HepG2 (cell line): Measurements from ENCODE around the gene RUVBL2. TPM values are rescaled to one million over a fixed set of nuclear protein-coding genes. Genes with fewer than 3 reads are reported as not detected.
A peak's percentile ranks its signal among the peaks of the same experiment; 100 is the strongest.

Source experiments
- ATAC-seq: fragments of 200-7000 bp; cut with Tn5 transposase; 3 replicates; pipeline ENCODE4 v1.9.1; 2020; ENCODE audit warnings: mild to moderate bottlenecking, moderate library complexity
- BruUV-seq: library from RNA; stranded (reverse); fragments of 400-500 nt; replicated peaks from 2 replicates; lab custom pipeline; 2021; lab: Mats Ljungman, UMichigan
- CTCF ChIA-PET: fragments of 300-600 bp; formaldehyde crosslinking; extraction: SDS; loops from one replicate; lab custom pipeline; 2021; ENCODE audit warnings: low total read pairs, inconsistent platforms, low intra/inter-chr PET ratio; lab: Yijun Ruan, JAX
- POLR2A ChIA-PET: fragments of 350-600 bp; sonication (Branson Sonifier 250); formaldehyde crosslinking; loops from one replicate; lab custom pipeline; 2020; ENCODE audit warnings: antibody characterized with exemption, inconsistent platforms; lab: Yijun Ruan, JAX
- DNase-seq: peaks from one replicate; pipeline ENCODE4 v3.0.0-alpha.2; 2015; ENCODE audit warnings: low spot score
- FAIRE-seq: peaks from 3 replicates; lab custom pipeline; 2011; peaks lifted over from hg19 to GRCh38; lab: Jason Lieb, UNC
- H2AFZ ChIP-seq: one replicate; pipeline ENCODE4 v1.6.1; 2011; ENCODE audit warnings: low read length, inconsistent platforms
- H3K27ac ChIP-seq: fragments of 300-600 bp; 3 replicates; pipeline ENCODE4 v1.8.0; 2011; ENCODE audit warnings: mixed run types, mild to moderate bottlenecking, mixed read lengths, low read length, inconsistent platforms; ENCODE audit not compliant: insufficient read depth; ENCODE audit errors: extremely low read length
- H3K27me3 ChIP-seq, 2 experiments: fragments of 200-600 bp in 1 of 2; 2 replicates in 1 of 2; 3 replicates in 1 of 2; pipeline versions ENCODE4 v1.6.0 to v1.8.0; 2011; ENCODE audit warnings: low read length in 2 of 2, mild to moderate bottlenecking in 2 of 2, moderate library complexity in 2 of 2, inconsistent platforms in 1 of 2; ENCODE audit not compliant: insufficient read depth in 2 of 2, control insufficient read depth in 1 of 2
- H3K36me3 ChIP-seq, 2 experiments: fragments of 200-600 bp in 1 of 2; replicated peaks in 1 of 2; 2 replicates in 1 of 2; 3 replicates in 1 of 2; pipeline versions ENCODE4 v1.5.1 to v1.8.0; 2011; ENCODE audit warnings: low read length in 2 of 2, inconsistent platforms in 1 of 2; ENCODE audit not compliant: insufficient read depth in 2 of 2, control insufficient read depth in 1 of 2
- H3K4me1 ChIP-seq: 2 replicates; pipeline ENCODE4 v1.5.1; 2012; ENCODE audit warnings: low read length, inconsistent platforms; ENCODE audit not compliant: insufficient read depth
- H3K4me2 ChIP-seq: 2 replicates; pipeline ENCODE4 v1.6.0; 2011; ENCODE audit warnings: low read depth, low read length, inconsistent platforms
- H3K4me3 ChIP-seq, 3 experiments: fragments of 200-600 bp in 1 of 3; sonication (generic), shearing (Covaris generic) in 1 of 3; replicated peaks in 1 of 3; 2 replicates each; pipeline ENCODE4 v1.5.1; 2011 to 2016; ENCODE audit warnings: low read length in 3 of 3, inconsistent platforms in 2 of 3, low read depth in 2 of 3, mild to moderate bottlenecking in 2 of 3, control low read depth in 1 of 3, mixed read lengths in 1 of 3; ENCODE audit not compliant: insufficient read depth in 1 of 3
- H3K79me2 ChIP-seq: one replicate; pipeline ENCODE4 v1.6.1; 2011; ENCODE audit warnings: low read length, inconsistent platforms; ENCODE audit not compliant: insufficient read depth
- H3K9ac ChIP-seq: 2 replicates; pipeline ENCODE4 v1.6.0; 2011; ENCODE audit warnings: mild to moderate bottlenecking, low read depth, low read length, inconsistent platforms; ENCODE audit not compliant: insufficient read depth
- H3K9me3 ChIP-seq: 2 replicates; pipeline ENCODE4 v1.5.1; 2012; ENCODE audit warnings: mild to moderate bottlenecking, low read length
- H4K20me1 ChIP-seq: 2 replicates; pipeline ENCODE4 v1.6.0; 2011; ENCODE audit warnings: inconsistent platforms, mild to moderate bottlenecking, low read length, moderate library complexity; ENCODE audit not compliant: insufficient read depth
- CREB1 ChIP-seq, 2 experiments: fragments of 450-650 bp in 1 of 2; IDR thresholded peaks; 2 replicates each; pipeline ENCODE4 v1.6.1; 2016 to 2017; ENCODE audit warnings: control low read depth in 1 of 2, mild to moderate bottlenecking in 1 of 2, missing compliant biosample characterization in 1 of 2, missing genetic modification characterization in 1 of 2
- FOSL2 ChIP-seq: sonication (generic); formaldehyde crosslinking; IDR thresholded peaks from 2 replicates; pipeline ENCODE4 v1.4.0; 2020; ENCODE audit warnings: missing genetic modification reagents
- FOXP1 ChIP-seq, 2 experiments: fragments of 450-650 bp in 1 of 2; IDR thresholded peaks; 2 replicates each; pipeline ENCODE4 v1.6.1; 2017 to 2018; ENCODE audit warnings: antibody characterized with exemption in 1 of 2
- NR2C2 ChIP-seq: sonication (generic); formaldehyde crosslinking; IDR thresholded peaks from 2 replicates; pipeline ENCODE4 v1.4.0; 2020; ENCODE audit warnings: missing genetic modification reagents, mild to moderate bottlenecking, moderate library complexity, borderline replicate concordance
- NR2F1 ChIP-seq, 2 experiments: fragments of 450-650 bp in 1 of 2; formaldehyde crosslinking in 1 of 2; IDR thresholded peaks; 2 replicates each; pipeline versions ENCODE4 v1.5.0 to v1.6.1; 2016 to 2020; ENCODE audit warnings: mild to moderate bottlenecking in 1 of 2, missing compliant biosample characterization in 1 of 2, missing genetic modification reagents in 1 of 2, moderate library complexity in 1 of 2
- SKI ChIP-seq: fragments of 450-650 bp; IDR thresholded peaks from one replicate; pipeline ENCODE4 v1.6.1; 2018; ENCODE audit warnings: mild to moderate bottlenecking; ENCODE audit not compliant: partially characterized antibody
- TBX2 ChIP-seq: sonication (generic); formaldehyde crosslinking; IDR thresholded peaks from 2 replicates; pipeline ENCODE4 v1.5.0; 2020; ENCODE audit warnings: missing genetic modification reagents, mild to moderate bottlenecking, borderline replicate concordance
- ZNF674 ChIP-seq: sonication (generic); formaldehyde crosslinking; IDR thresholded peaks from 2 replicates; pipeline ENCODE4 v1.5.0; 2020; ENCODE audit warnings: low read depth, mild to moderate bottlenecking, missing genetic modification reagents
- ZNF75D ChIP-seq: sonication (generic); formaldehyde crosslinking; IDR thresholded peaks from 2 replicates; pipeline ENCODE4 v1.8.1; 2023; ENCODE audit warnings: missing genetic modification reagents, mild to moderate bottlenecking, borderline replicate concordance
- ZSCAN25 ChIP-seq: sonication (generic); formaldehyde crosslinking; IDR thresholded peaks from 2 replicates; pipeline ENCODE4 v1.8.0; 2022; ENCODE audit warnings: mild to moderate bottlenecking, missing genetic modification reagents
- WGBS: methylation state at CpG from one replicate; pipeline ENCODE4 v1.1.6; 2017; ENCODE audit warnings: low lambda C conversion rate; 5-methylcytosine and 5-hydroxymethylcytosine counted together
- in situ Hi-C: cut with HindIII; loops from 2 replicates; pipeline ENCODE4 v1.10.0; 2017; ENCODE audit warnings: low pct_unique_long_range_greater_than_20kb; ENCODE audit not compliant: extremely low pct_ligation_motif_present
- intact Hi-C: fragments of 100-400 bp; cut with micrococcal nuclease; formaldehyde crosslinking; loops from one replicate; pipeline ENCODE4 v1.10.0; 2022; ENCODE audit not compliant: unreplicated experiment
- polyA plus RNA-seq, 8 experiments: library from polyadenylated mRNA; depleted of rRNA in 3 of 8; stranded (reverse) in 7 of 8; unstranded in 1 of 8; fragments of >200 nt; fragmentation: Illumina TruSeq in 4 of 8; extraction: Trizol in 4 of 8; gene quantifications; 2 replicates each; pipeline versions ENCODE4 v1.2.1 to v1.2.3, GENCODE V29; 2011 to 2016; ENCODE audit warnings: low read depth in 4 of 8, missing spikeins in 1 of 8, mixed read lengths in 1 of 8; ENCODE audit not compliant: insufficient read depth in 1 of 8
- total RNA-seq, 5 experiments: library from RNA; depleted of rRNA; stranded (reverse); fragments of >200 nt; fragmentation: Illumina TruSeq; extraction: Trizol; gene quantifications; 2 replicates each; pipeline ENCODE4 v1.2.3, GENCODE V29; 2016; ENCODE audit warnings: low read depth in 1 of 5
- TF ChIP-seq, protein P1 (sequence below): sonication (generic); formaldehyde crosslinking; IDR thresholded peaks from 2 replicates; pipeline ENCODE4 v1.8.0; 2022; ENCODE audit warnings: mild to moderate bottlenecking, missing genetic modification reagents, moderate library complexity
- TF ChIP-seq, protein P2 (sequence below): sonication (generic); formaldehyde crosslinking; IDR thresholded peaks from 2 replicates; pipeline ENCODE4 v1.4.0; 2020; ENCODE audit warnings: missing genetic modification reagents, borderline replicate concordance
- TF ChIP-seq, protein P3 (sequence below): sonication (generic); formaldehyde crosslinking; IDR thresholded peaks from 2 replicates; pipeline ENCODE4 v1.5.1; 2020; ENCODE audit warnings: missing genetic modification reagents, mild to moderate bottlenecking, borderline replicate concordance
- TF ChIP-seq, protein P4 (sequence below): fragments of 450-650 bp; IDR thresholded peaks from 2 replicates; pipeline ENCODE4 v1.6.1; 2016

The RUVBL2 gene
- total and polyA plus RNA-seq, 2 of the 13 experiments (the other 11 are each of a cell fraction or from before 2014, with no cell fraction given): 120 to 122 TPM

DNA sequence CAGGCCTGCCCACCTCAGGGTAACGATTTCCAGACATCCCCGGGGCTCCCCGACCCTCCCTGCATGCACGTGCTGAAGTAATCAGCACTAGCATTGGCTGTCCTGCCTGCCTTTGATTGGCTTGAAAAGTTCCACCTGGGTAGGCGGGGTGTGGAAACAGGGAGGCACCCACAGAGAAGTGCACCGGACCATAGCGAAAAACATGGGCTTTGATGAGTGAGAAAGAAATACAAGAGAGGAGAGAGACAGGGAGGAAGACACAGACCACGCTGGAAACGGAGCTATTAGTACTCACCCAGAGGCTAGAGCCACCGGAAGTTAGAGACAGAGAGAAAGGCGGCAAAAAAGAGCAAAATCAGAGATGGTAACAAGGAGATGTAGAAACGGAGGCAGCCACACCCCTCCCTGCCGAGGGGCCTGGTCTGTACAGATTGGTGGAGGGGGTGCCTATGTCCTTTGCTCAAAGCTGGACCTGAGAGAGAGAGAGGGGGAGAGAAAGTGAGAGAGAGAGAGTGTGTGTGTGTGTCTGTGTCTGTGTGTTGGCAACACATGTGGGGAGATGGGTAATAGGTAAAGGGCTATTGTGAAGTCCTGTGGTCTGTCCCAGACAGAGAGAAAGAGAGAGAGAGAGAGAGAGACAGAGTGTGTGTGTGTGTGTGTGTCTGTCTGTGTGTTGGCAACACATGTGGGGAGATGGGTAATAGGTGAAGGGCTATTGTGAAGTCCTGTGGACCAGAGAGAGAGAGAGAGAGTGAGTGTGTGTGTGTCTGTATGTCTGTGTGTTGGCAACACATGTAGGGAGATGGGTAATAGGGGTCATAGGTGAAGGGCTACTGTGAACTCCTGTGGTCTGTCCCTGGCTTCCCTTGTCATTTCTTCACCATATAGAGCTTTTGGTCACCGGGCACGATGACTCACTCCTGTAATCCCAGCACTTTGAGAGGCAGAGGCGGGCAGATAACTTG lies 27.5 kb downstream of the RUVBL2 start:
- FAIRE-seq (no peak), ATAC-seq (no peak), DNase-seq (peak; percentile 23)
- Histone ChIP-seq H2AFZ (no peak overlapping the region), H3K4me2 (no peak overlapping the region), H3K9ac (no peak overlapping the region), H3K79me2 (no peaks in the 10 kb centered on the region), H3K4me1 (peaks cover 27% of the 10 kb centered on the region), H3K27me3 (peaks cover 0 to 25% of the 10 kb centered on the region in 2 experiments; a peak in 3 of 5 replicates), H3K4me3 (no peak overlapping the region), H3K9me3 (no peaks in the 10 kb centered on the region), H4K20me1 (no peaks in the 10 kb centered on the region), H3K27ac (no peak overlapping the region), H3K36me3 (no peaks in the 10 kb centered on the region; a peak in 1 of 5 replicates)
- intact Hi-C loops (no loop called here), in situ Hi-C loops (no loop called here)
- TF ChIP-seq, protein P1, sequence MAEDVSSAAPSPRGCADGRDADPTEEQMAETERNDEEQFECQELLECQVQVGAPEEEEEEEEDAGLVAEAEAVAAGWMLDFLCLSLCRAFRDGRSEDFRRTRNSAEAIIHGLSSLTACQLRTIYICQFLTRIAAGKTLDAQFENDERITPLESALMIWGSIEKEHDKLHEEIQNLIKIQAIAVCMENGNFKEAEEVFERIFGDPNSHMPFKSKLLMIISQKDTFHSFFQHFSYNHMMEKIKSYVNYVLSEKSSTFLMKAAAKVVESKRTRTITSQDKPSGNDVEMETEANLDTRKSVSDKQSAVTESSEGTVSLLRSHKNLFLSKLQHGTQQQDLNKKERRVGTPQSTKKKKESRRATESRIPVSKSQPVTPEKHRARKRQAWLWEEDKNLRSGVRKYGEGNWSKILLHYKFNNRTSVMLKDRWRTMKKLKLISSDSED (CRISPR knock-in tag): no peak
- TF ChIP-seq, protein P2, sequence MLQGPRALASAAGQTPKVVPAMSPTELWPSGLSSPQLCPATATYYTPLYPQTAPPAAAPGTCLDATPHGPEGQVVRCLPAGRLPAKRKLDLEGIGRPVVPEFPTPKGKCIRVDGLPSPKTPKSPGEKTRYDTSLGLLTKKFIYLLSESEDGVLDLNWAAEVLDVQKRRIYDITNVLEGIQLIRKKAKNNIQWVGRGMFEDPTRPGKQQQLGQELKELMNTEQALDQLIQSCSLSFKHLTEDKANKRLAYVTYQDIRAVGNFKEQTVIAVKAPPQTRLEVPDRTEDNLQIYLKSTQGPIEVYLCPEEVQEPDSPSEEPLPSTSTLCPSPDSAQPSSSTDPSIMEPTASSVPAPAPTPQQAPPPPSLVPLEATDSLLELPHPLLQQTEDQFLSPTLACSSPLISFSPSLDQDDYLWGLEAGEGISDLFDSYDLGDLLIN (CRISPR knock-in tag): no peak
- TF ChIP-seq ZNF674 (no peak), NR2C2 (CRISPR knock-in tag) (0 out of 2 replicates have a peak, but pooled peaks have one; percentile 22), FOXP1 (IDR thresholded peaks at IDR 0.05) (0 out of 2 replicates have a peak, but pooled peaks have one; percentile 11), FOXP1 (CRISPR knock-in tag; IDR thresholded peaks at IDR 0.05) (no peak), TBX2 (no peak), CREB1 (IDR thresholded peaks at IDR 0.05) (0 out of 2 replicates have a peak, but pooled peaks have one; percentile 15), CREB1 (CRISPR knock-in tag; IDR thresholded peaks at IDR 0.05) (no peak), NR2F1 (CRISPR knock-in tag; IDR thresholded peaks at IDR 0.05) (peak in 1 of 2 experiments; percentile 63; a peak in 2 of 4 replicates), ZNF75D (no peak), ZSCAN25 (no peak), SKI (peak; percentile 43), FOSL2 (CRISPR knock-in tag) (peak; percentile 64)
- TF ChIP-seq, protein P3, sequence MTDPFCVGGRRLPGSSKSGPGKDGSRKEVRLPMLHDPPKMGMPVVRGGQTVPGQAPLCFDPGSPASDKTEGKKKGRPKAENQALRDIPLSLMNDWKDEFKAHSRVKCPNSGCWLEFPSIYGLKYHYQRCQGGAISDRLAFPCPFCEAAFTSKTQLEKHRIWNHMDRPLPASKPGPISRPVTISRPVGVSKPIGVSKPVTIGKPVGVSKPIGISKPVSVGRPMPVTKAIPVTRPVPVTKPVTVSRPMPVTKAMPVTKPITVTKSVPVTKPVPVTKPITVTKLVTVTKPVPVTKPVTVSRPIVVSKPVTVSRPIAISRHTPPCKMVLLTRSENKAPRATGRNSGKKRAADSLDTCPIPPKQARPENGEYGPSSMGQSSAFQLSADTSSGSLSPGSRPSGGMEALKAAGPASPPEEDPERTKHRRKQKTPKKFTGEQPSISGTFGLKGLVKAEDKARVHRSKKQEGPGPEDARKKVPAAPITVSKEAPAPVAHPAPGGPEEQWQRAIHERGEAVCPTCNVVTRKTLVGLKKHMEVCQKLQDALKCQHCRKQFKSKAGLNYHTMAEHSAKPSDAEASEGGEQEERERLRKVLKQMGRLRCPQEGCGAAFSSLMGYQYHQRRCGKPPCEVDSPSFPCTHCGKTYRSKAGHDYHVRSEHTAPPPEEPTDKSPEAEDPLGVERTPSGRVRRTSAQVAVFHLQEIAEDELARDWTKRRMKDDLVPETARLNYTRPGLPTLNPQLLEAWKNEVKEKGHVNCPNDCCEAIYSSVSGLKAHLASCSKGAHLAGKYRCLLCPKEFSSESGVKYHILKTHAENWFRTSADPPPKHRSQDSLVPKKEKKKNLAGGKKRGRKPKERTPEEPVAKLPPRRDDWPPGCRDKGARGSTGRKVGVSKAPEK (CRISPR knock-in tag): no peak
- TF ChIP-seq, protein P4, sequence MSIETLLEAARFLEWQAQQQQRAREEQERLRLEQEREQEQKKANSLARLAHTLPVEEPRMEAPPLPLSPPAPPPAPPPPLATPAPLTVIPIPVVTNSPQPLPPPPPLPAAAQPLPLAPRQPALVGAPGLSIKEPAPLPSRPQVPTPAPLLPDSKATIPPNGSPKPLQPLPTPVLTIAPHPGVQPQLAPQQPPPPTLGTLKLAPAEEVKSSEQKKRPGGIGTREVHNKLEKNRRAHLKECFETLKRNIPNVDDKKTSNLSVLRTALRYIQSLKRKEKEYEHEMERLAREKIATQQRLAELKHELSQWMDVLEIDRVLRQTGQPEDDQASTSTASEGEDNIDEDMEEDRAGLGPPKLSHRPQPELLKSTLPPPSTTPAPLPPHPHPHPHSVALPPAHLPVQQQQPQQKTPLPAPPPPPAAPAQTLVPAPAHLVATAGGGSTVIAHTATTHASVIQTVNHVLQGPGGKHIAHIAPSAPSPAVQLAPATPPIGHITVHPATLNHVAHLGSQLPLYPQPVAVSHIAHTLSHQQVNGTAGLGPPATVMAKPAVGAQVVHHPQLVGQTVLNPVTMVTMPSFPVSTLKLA: peak; percentile 10; the same call in 1 of the 2 replicates
- POLR2A ChIA-PET: interaction anchor here (1.2 kb wide), 1 partner anchor 28 kb away, joined by 4 read pairs; the partner anchor contains the start of genes GYS1 and RUVBL2
- CTCF ChIA-PET: no interaction called here
- BruUV-seq: no TSS peak
- WGBS: 14% methylated on average over 16 of the region's 16 CpGs
